Activated naive CD8-positive, alpha-beta T cell treated with anti-CD3 and anti-CD28 coated beads, Interleukin-2, amount 10 ng/mL, durations not matched to agents 7 days and 5 days (primary cell): ENCODE results near the gene NFATC1. TPM values are rescaled to one million over a fixed set of nuclear protein-coding genes. Genes with fewer than 3 reads are reported as not detected.

Experiments used
- ATAC-seq: fragments of 150-1000 bp; cut with Tn5 transposase; one replicate; pipeline ENCODE4 v1.10.0; 2021; ENCODE audit warnings: low read depth, moderate library complexity
- POLR2A ChIA-PET: fragments of 350-600 bp; sonication (Branson Sonifier 250); formaldehyde crosslinking; loops from one replicate; lab custom pipeline; 2021; ENCODE audit warnings: antibody characterized with exemption; lab: Charles Lee
- DNase-seq: peaks from one replicate; pipeline ENCODE4 v3.0.0; 2021
- H3K27ac Mint-ChIP-seq: one replicate; pipeline ENCODE4 v1.8.0; 2022; ENCODE audit warnings: mild to moderate bottlenecking, mixed read lengths
- H3K27me3 Mint-ChIP-seq: one replicate; pipeline ENCODE4 v1.8.0; 2022; ENCODE audit warnings: mild to moderate bottlenecking, moderate library complexity, mixed read lengths
- H3K36me3 Mint-ChIP-seq: one replicate; pipeline ENCODE4 v1.8.0; 2021; ENCODE audit warnings: mild to moderate bottlenecking, mixed read lengths
- H3K4me1 Mint-ChIP-seq: one replicate; pipeline ENCODE4 v1.8.0; 2021; ENCODE audit warnings: mixed read lengths
- H3K4me3 Mint-ChIP-seq: one replicate; pipeline ENCODE4 v1.8.0; 2022; ENCODE audit warnings: mild to moderate bottlenecking, moderate library complexity, mixed read lengths
- H3K9me3 Mint-ChIP-seq: one replicate; pipeline ENCODE4 v1.8.0; 2021; ENCODE audit warnings: mixed read lengths
- total RNA-seq, 2 experiments: library from RNA; stranded (reverse); gene quantifications; one replicate each; pipeline ENCODE4 v1.2.3, GENCODE V29; 2021

Gene NFATC1
- total RNA-seq, 2 experiments from 2014 or later, result 46.9 to 50.8 TPM

- Mint-ChIP-seq H3K36me3 (peaks cover 6% of the 10 kb centered on the region), H3K27me3 (no peaks in the 10 kb centered on the region), H3K9me3 (no peaks in the 10 kb centered on the region), H3K4me1 (peaks cover 50% of the 10 kb centered on the region), H3K4me3 (no peak overlapping the region), H3K27ac (peak overlapping the region; percentile 70)
- no peak for ATAC-seq
- no peak for DNase-seq
- POLR2A ChIA-PET, result no interaction called here
These were observed 122.4 kb downstream of the NFATC1 start for GRCh38 chr18:79518028-79518682.

GRCh38 chr18:79518683-79519128 lies 123.0 kb downstream of the NFATC1 start:
- H3K9me3 Mint-ChIP-seq, result no peaks in the 10 kb centered on the region
- POLR2A ChIA-PET, result no interaction called here
- no peaks in the 10 kb centered on the region for H3K27me3 Mint-ChIP-seq
- ATAC-seq, result no peak
- no peak overlapping the region for H3K4me3 Mint-ChIP-seq
- peaks cover 4% of the 10 kb centered on the region for H3K36me3 Mint-ChIP-seq
- H3K27ac Mint-ChIP-seq, result no peak overlapping the region
- peaks cover 55% of the 10 kb centered on the region for H3K4me1 Mint-ChIP-seq
- DNase-seq, result no peak

GRCh38 chr18:79519751-79520477 lies 124.2 kb downstream of the NFATC1 start:
- Mint-ChIP-seq H3K4me3 (peak overlapping the region; percentile 73), H3K9me3 (no peaks in the 10 kb centered on the region), H3K27me3 (no peaks in the 10 kb centered on the region), H3K36me3 (peaks cover under 1% of the 10 kb centered on the region), H3K27ac (peak overlapping the region; percentile 88), H3K4me1 (peaks cover 61% of the 10 kb centered on the region)
- DNase-seq (peak; percentile 54), ATAC-seq (peak; percentile 43)
- POLR2A ChIA-PET, result interaction anchor here (0.6 to 1.6 kb wide), 3 partner anchors 23 to 119 kb away, joined by 3 to 7 read pairs (median 6); no protein-coding TSS in a partner anchor

GRCh38 chr18:79520478-79521390 lies 125.0 kb downstream of the NFATC1 start:
- POLR2A ChIA-PET, result interaction anchor here (0.6 to 1.6 kb wide), 3 partner anchors 23 to 120 kb away, joined by 3 to 7 read pairs (median 6); no protein-coding TSS in a partner anchor
- ATAC-seq (no peak), DNase-seq (no peak)
- Mint-ChIP-seq H3K36me3 (no peaks in the 10 kb centered on the region), H3K4me1 (peaks cover 63% of the 10 kb centered on the region), H3K27me3 (no peaks in the 10 kb centered on the region), H3K4me3 (peak overlapping the region; percentile 73), H3K27ac (peak overlapping the region; percentile 88), H3K9me3 (no peaks in the 10 kb centered on the region)

- Mint-ChIP-seq H3K36me3 (no peaks in the 10 kb centered on the region), H3K9me3 (no peaks in the 10 kb centered on the region), H3K27me3 (no peaks in the 10 kb centered on the region), H3K4me1 (peaks cover 55% of the 10 kb centered on the region), H3K27ac (peak overlapping the region; percentile 98), H3K4me3 (peak overlapping the region; percentile 79)
- no peak for DNase-seq
- POLR2A ChIA-PET, result no interaction called here
- ATAC-seq, result no peak
These were observed 125.9 kb downstream of the NFATC1 start for GRCh38 chr18:79521416-79522205.

- Mint-ChIP-seq H3K4me3 (peak overlapping the region; percentile 79), H3K4me1 (peaks cover 45% of the 10 kb centered on the region), H3K27ac (peak overlapping the region; percentile 98), H3K27me3 (no peaks in the 10 kb centered on the region), H3K9me3 (no peaks in the 10 kb centered on the region), H3K36me3 (peaks cover 2% of the 10 kb centered on the region)
- POLR2A ChIA-PET, result interaction anchor here (0.9 to 2.8 kb wide), 10 partner anchors 14 to 158 kb away, joined by 3 to 21 read pairs (median 4); no protein-coding TSS in a partner anchor
- ATAC-seq (peak; percentile 27), DNase-seq (peak; percentile 66)
These were observed 126.9 kb downstream of the NFATC1 start for GRCh38 chr18:79522451-79523205.

- Mint-ChIP-seq H3K4me1 (peaks cover 39% of the 10 kb centered on the region), H3K9me3 (no peaks in the 10 kb centered on the region), H3K4me3 (peak overlapping the region; percentile 79), H3K36me3 (peaks cover 4% of the 10 kb centered on the region), H3K27ac (peak overlapping the region; percentile 98), H3K27me3 (no peaks in the 10 kb centered on the region)
- POLR2A ChIA-PET, result interaction anchor here (0.6 to 2.8 kb wide), 13 partner anchors 15 to 157 kb away, joined by 3 to 21 read pairs (median 4); partner anchors contain the start of gene NFATC1
- ATAC-seq (peak; percentile 32), DNase-seq (peak; percentile 51)
These were observed 127.5 kb downstream of the NFATC1 start for GRCh38 chr18:79523206-79523735.

- ATAC-seq (peak; percentile 42), DNase-seq (no peak)
- H3K27ac Mint-ChIP-seq, result peak overlapping the region; percentile 98
- no peaks in the 10 kb centered on the region for H3K27me3 Mint-ChIP-seq
- H3K9me3 Mint-ChIP-seq, result no peaks in the 10 kb centered on the region
- H3K4me1 Mint-ChIP-seq, result peaks cover 39% of the 10 kb centered on the region
- POLR2A ChIA-PET, result interaction anchor here (0.6 to 2.8 kb wide), 10 partner anchors 16 to 157 kb away, joined by 3 to 21 read pairs (median 5); partner anchors contain the start of gene NFATC1
- peaks cover 5% of the 10 kb centered on the region for H3K36me3 Mint-ChIP-seq
- peak overlapping the region; percentile 79 for H3K4me3 Mint-ChIP-seq
These were observed 128.0 kb downstream of the NFATC1 start for GRCh38 chr18:79523736-79524180.

GRCh38 chr18:79524181-79525078 lies 128.7 kb downstream of the NFATC1 start:
- Mint-ChIP-seq H3K27me3 (no peaks in the 10 kb centered on the region), H3K27ac (peak overlapping the region; percentile 98), H3K9me3 (no peaks in the 10 kb centered on the region), H3K4me3 (peak overlapping the region; percentile 79), H3K36me3 (peaks cover 8% of the 10 kb centered on the region), H3K4me1 (peaks cover 39% of the 10 kb centered on the region)
- DNase-seq (peak; percentile 74), ATAC-seq (peak; percentile 34)
- POLR2A ChIA-PET, result interaction anchor here (0.6 to 2.8 kb wide), 9 partner anchors 16 to 156 kb away, joined by 3 to 21 read pairs (median 5); partner anchors contain the start of gene NFATC1

GRCh38 chr18:79525556-79526467 lies 130.1 kb downstream of the NFATC1 start:
- no peaks in the 10 kb centered on the region for H3K27me3 Mint-ChIP-seq
- POLR2A ChIA-PET, result no interaction called here
- peaks cover 12% of the 10 kb centered on the region for H3K36me3 Mint-ChIP-seq
- H3K4me1 Mint-ChIP-seq, result peaks cover 31% of the 10 kb centered on the region
- DNase-seq (no peak), ATAC-seq (no peak)
- no peaks in the 10 kb centered on the region for H3K9me3 Mint-ChIP-seq
- peak overlapping the region; percentile 76 for H3K27ac Mint-ChIP-seq
- peak overlapping the region; percentile 59 for H3K4me3 Mint-ChIP-seq
